Coronary artery (tissue), 2 donors: Measurements from ENCODE around the gene NOD1.

Source experiments
- DNase-seq: peaks from one replicate; pipeline ENCODE4 v3.0.0-alpha.2; 2017; ENCODE audit warnings: low spot score
- H3K27ac ChIP-seq, 2 donors: fragments of 200-600 bp; sonication (generic); one replicate each; pipeline ENCODE4 v1.5.1; 2016 to 2019
- H3K4me3 ChIP-seq: fragments of 200-600 bp; sonication (generic); 2 replicates; pipeline ENCODE4 v1.5.1; 2016; ENCODE audit warnings: mild to moderate bottlenecking, moderate library complexity
- CTCF ChIP-seq: fragments of 200-600 bp; sonication (generic); IDR thresholded peaks from one replicate; pipeline ENCODE4 v1.5.1; 2019; ENCODE audit warnings: antibody characterized with exemption

NOD1 gene

GRCh38 chr7:30379741-30380140 lies 98.8 kb downstream of the NOD1 start:
- no peak for TF ChIP-seq CTCF
- Histone ChIP-seq H3K27ac (no peak overlapping the region), H3K4me3 (no peak overlapping the region)
- DNase-seq: no peak

GRCh38 chr7:30379131-30379530 lies 99.5 kb downstream of the NOD1 start:
- no peak overlapping the region for H3K4me3 ChIP-seq
- no peak for TF ChIP-seq CTCF
- no peak overlapping the region for H3K27ac ChIP-seq
- DNase-seq: no peak

DNA sequence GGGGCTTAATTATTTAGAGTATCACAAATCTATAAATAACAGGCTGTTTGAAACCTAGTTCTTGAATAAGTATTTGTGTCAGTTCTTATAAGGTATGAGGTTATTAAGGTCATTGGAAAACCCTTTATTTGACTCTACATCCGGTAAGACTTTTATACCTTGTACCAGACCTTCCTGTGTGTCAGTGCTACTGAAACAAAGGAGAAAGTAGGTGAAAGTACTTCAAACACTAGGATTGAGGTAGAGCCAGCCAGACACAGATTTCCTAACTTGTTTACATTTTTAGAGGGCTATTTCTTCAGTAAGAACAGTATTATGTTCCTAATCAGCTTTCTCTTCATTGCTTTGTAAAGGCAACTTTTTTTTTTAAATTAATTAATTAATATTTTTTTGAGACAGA lies 100.3 kb downstream of the NOD1 start:
- TF ChIP-seq CTCF: no peak
- Histone ChIP-seq H3K27ac (no peak overlapping the region), H3K4me3 (no peak overlapping the region)
- no peak for DNase-seq
